ENCODE data around the gene CACYBP. TPM values are rescaled to one million over a fixed set of nuclear protein-coding genes. Genes with fewer than 3 reads are reported as not detected.
A peak's percentile ranks its signal among the peaks of the same experiment; 100 is the strongest.

CACYBP gene
- total and polyA plus RNA-seq, 2 experiments from 2014 or later = 84.8 to 165 TPM

GRCh38 chr1:175003521-175003920, 3.8 kb downstream of the CACYBP start:
- TF ChIP-seq EZH2 (IDR thresholded peaks at IDR 0.05; ENCODE audit: insufficient read depth, poor library complexity, severe bottlenecking) = no peak
- TF ChIP-seq EZH2phosphoT487 (IDR thresholded peaks at IDR 0.05; ENCODE audit: insufficient read depth, low read depth) = no peak

GRCh38 chr1:175005085-175005783, 5.5 kb downstream of the CACYBP start:
- peaks cover 100% of the 10 kb centered on the region for H3K79me2 ChIP-seq (ENCODE audit: insufficient read depth)
- H3K36me3 ChIP-seq (ENCODE audit: low read depth) = peaks cover 39% of the 10 kb centered on the region
- H3K9ac ChIP-seq = no peak overlapping the region
- H3K4me3 ChIP-seq = no peak overlapping the region
- H3K9me2 ChIP-seq (ENCODE audit: insufficient read depth) = no peaks in the 10 kb centered on the region
- no peaks in the 10 kb centered on the region for H3K27me3 ChIP-seq (replicated peaks; ENCODE audit: insufficient read depth)
- in situ Hi-C loops (cut with MboI) = no loop called here
- no peak overlapping the region for H3K27ac ChIP-seq
- H3K9me3 ChIP-seq (ENCODE audit: low read depth) = no peaks in the 10 kb centered on the region
- TF ChIP-seq EZH2 (IDR thresholded peaks at IDR 0.05; ENCODE audit: insufficient read depth, poor library complexity, severe bottlenecking) (no peak), EZH2phosphoT487 (IDR thresholded peaks at IDR 0.05; ENCODE audit: insufficient read depth, low read depth) (no peak)
- peaks cover 30% of the 10 kb centered on the region for H3K4me1 ChIP-seq (ENCODE audit: insufficient read depth)
- H4K20me1 ChIP-seq (ENCODE audit: insufficient read depth) = no peaks in the 10 kb centered on the region
- peaks cover 3% of the 10 kb centered on the region; the same call in 1 of the 2 replicates for H3F3A ChIP-seq (ENCODE audit: insufficient read depth)
- no peak overlapping the region for H2AFZ ChIP-seq
- WGBS, 2 experiments (ENCODE audit: low coverage in 1 of 2, low lambda C conversion rate in 2 of 2, missing lambda C conversion rate in 2 of 2) = 90 to 91% methylated on average over 8 of the region's 8 CpGs
- peak; percentile 34 for DNase-seq
- H3K4me2 ChIP-seq (ENCODE audit: unreplicated experiment) = no peak overlapping the region

More at GRCh38 chr1:175003521-175003920, 3.8 kb downstream of the CACYBP start:
- Histone ChIP-seq H3K9me2 (ENCODE audit: insufficient read depth) (no peaks in the 10 kb centered on the region), H3K36me3 (ENCODE audit: low read depth) (peaks cover 24% of the 10 kb centered on the region), H3F3A (ENCODE audit: insufficient read depth) (peaks cover 8% of the 10 kb centered on the region; the same call in 1 of the 2 replicates), H3K9me3 (ENCODE audit: low read depth) (no peaks in the 10 kb centered on the region), H3K4me2 (ENCODE audit: unreplicated experiment) (peak overlapping the region; percentile 85), H4K20me1 (ENCODE audit: insufficient read depth) (no peaks in the 10 kb centered on the region), H3K4me1 (ENCODE audit: insufficient read depth) (peaks cover 34% of the 10 kb centered on the region), H3K9ac (peak overlapping the region; percentile 51), H3K4me3 (peak overlapping the region; percentile 84), H3K27me3 (replicated peaks; ENCODE audit: insufficient read depth) (no peaks in the 10 kb centered on the region), H3K27ac (no peak overlapping the region), H3K79me2 (ENCODE audit: insufficient read depth) (peaks cover 85% of the 10 kb centered on the region), H2AFZ (peak overlapping the region; percentile 13; the same call in 1 of the 2 replicates)
- DNase-seq = peak; percentile 20
- WGBS, 2 experiments (ENCODE audit: low coverage in 1 of 2, low lambda C conversion rate in 2 of 2, missing lambda C conversion rate in 2 of 2) = 12 to 13% methylated on average over 2 of the region's 2 CpGs
- in situ Hi-C loops (cut with MboI) = no loop called here

- H3K4me1 ChIP-seq (ENCODE audit: insufficient read depth) = peaks cover 1% of the 10 kb centered on the region; the same call in 1 of the 2 replicates
- H3K4me3 ChIP-seq = no peak overlapping the region
- H3K9ac ChIP-seq = no peak overlapping the region
- H3F3A ChIP-seq (ENCODE audit: insufficient read depth) = peaks cover 13% of the 10 kb centered on the region
- no peak for TF ChIP-seq EZH2phosphoT487 (IDR thresholded peaks at IDR 0.05; ENCODE audit: insufficient read depth, low read depth)
- no peak for TF ChIP-seq EZH2 (IDR thresholded peaks at IDR 0.05; ENCODE audit: insufficient read depth, poor library complexity, severe bottlenecking)
- no peak for DNase-seq
- in situ Hi-C loops (cut with MboI) = no loop called here
- 80 to 82% methylated on average over 10 of the region's 10 CpGs for WGBS, 2 experiments (ENCODE audit: low coverage in 1 of 2, low lambda C conversion rate in 2 of 2, missing lambda C conversion rate in 2 of 2)
- H3K27me3 ChIP-seq (replicated peaks; ENCODE audit: insufficient read depth) = no peaks in the 10 kb centered on the region
- no peak overlapping the region for H2AFZ ChIP-seq
- H3K36me3 ChIP-seq (ENCODE audit: low read depth) = peaks cover 78% of the 10 kb centered on the region
- H3K27ac ChIP-seq = no peak overlapping the region
- H3K79me2 ChIP-seq (ENCODE audit: insufficient read depth) = peaks cover 79% of the 10 kb centered on the region
- no peaks in the 10 kb centered on the region for H4K20me1 ChIP-seq (ENCODE audit: insufficient read depth)
- no peaks in the 10 kb centered on the region for H3K9me3 ChIP-seq (ENCODE audit: low read depth)
- no peaks in the 10 kb centered on the region for H3K9me2 ChIP-seq (ENCODE audit: insufficient read depth)
- H3K4me2 ChIP-seq (ENCODE audit: unreplicated experiment) = no peak overlapping the region
These were observed 9.8 kb downstream of the CACYBP start for GRCh38 chr1:175009532-175009931.

- peaks cover 57% of the 10 kb centered on the region for H3K36me3 ChIP-seq (ENCODE audit: low read depth)
- H4K20me1 ChIP-seq (ENCODE audit: insufficient read depth) = no peaks in the 10 kb centered on the region
- H3K9me3 ChIP-seq (ENCODE audit: low read depth) = no peaks in the 10 kb centered on the region
- H3K4me2 ChIP-seq (ENCODE audit: unreplicated experiment) = no peak overlapping the region
- H3K4me1 ChIP-seq (ENCODE audit: insufficient read depth) = peaks cover 22% of the 10 kb centered on the region
- peaks cover 40% of the 10 kb centered on the region for H3K79me2 ChIP-seq (ENCODE audit: insufficient read depth)
- H3K9me2 ChIP-seq (ENCODE audit: insufficient read depth) = no peaks in the 10 kb centered on the region
- DNase-seq = no peak
- H3K9ac ChIP-seq = no peak overlapping the region
- H3K4me3 ChIP-seq = no peak overlapping the region
- no peak overlapping the region for H2AFZ ChIP-seq
- H3K27me3 ChIP-seq (replicated peaks; ENCODE audit: insufficient read depth) = no peaks in the 10 kb centered on the region
- 92 to 94% methylated on average over 1 of the region's 1 CpG for WGBS, 2 experiments (ENCODE audit: low coverage in 1 of 2, low lambda C conversion rate in 2 of 2, missing lambda C conversion rate in 2 of 2)
- no peak overlapping the region for H3K27ac ChIP-seq
- in situ Hi-C loops (cut with MboI) = no loop called here
- TF ChIP-seq EZH2phosphoT487 (IDR thresholded peaks at IDR 0.05; ENCODE audit: insufficient read depth, low read depth) (no peak), EZH2 (IDR thresholded peaks at IDR 0.05; ENCODE audit: insufficient read depth, poor library complexity, severe bottlenecking) (no peak)
- peaks cover 48% of the 10 kb centered on the region for H3F3A ChIP-seq (ENCODE audit: insufficient read depth)
These were observed 13.7 kb downstream of the CACYBP start for GRCh38 chr1:175013445-175013844.

Data from GM23248 (cell line).